ENCODE measurements around the gene SIKE1.
"Not testable (repeated sequence)": the region's sequence is repeated elsewhere in the genome, so short reads cannot be mapped to it uniquely, and the experiment has no call there.

Gene SIKE1

DNA sequence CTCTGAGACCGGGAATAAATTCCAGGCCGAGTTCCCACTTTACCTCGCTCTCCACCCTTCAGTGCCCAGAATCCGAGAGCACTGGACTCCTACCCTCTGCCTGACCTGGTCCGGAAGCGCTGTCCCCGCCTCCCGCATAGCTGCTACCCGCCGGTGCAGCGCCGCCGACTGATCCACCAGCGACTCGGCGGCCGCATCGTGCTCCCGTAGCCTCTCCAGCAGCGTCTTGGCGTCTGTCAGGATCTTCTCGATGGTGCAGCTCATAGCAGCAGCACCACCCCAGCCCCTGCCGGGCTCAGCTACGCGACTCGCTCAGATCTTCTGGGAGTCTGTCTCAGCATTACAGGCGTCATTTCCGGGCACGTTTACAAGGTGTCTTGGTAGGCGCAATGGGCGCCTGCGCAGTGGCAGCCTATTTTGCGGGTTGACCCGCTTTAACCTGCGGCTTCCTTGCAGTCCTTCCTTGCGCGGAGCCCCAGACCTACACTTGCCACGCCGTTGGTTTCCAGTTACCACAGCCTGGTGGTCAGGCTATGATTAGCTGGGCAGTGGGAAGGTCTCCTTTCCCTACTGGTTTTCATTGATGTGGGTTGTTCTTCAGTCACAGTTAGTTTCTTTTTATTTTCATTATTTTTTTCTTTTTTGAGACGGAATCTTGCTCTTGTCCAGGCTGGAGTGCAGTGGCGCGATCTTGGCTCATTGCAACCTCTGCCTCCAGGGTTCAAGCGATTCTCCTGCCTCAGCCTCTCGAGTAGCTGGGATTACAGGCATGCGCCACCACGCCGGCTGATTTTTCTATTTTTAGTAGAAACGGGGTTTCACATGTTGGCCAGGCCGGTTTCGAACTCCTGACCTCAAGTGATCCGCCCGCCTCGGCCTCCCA, at the start of gene SIKE1:
SIKE1 (minus strand) TSS at position 342 of the 883 bp plus-strand sequence; CDS start at position 264, 78 bp downstream.
- peaks cover 0 to 4% of the 10 kb centered on the region in 2 donors for H3K36me3 ChIP-seq (ENCODE audit: control insufficient read depth in 2 of 2, insufficient read depth in 2 of 2, low read length in 2 of 2)
- H3K27ac ChIP-seq (ENCODE audit: low read length), result peak within 1 kb of the TSS; percentile 86
- peaks cover 4% of the 10 kb centered on the region for H3K4me1 ChIP-seq (ENCODE audit: control insufficient read depth, insufficient read depth, low read length)
- peak within 1 kb of the TSS; percentile 79 to 91 for H3K9ac ChIP-seq (ENCODE audit: low read length in 2 of 2)
- no peaks in the 10 kb centered on the region for H3K9me3 ChIP-seq (ENCODE audit: control insufficient read depth in 2 of 2, low read length in 2 of 2)
- peak within 1 kb of the TSS; percentile 77 to 95 for H3K4me3 ChIP-seq (ENCODE audit: low read length in 2 of 2)
- H3K27me3 ChIP-seq (ENCODE audit: control insufficient read depth in 1 of 2, insufficient read depth in 2 of 2, low read length in 2 of 2), result no peaks in the 10 kb centered on the region

DNA sequence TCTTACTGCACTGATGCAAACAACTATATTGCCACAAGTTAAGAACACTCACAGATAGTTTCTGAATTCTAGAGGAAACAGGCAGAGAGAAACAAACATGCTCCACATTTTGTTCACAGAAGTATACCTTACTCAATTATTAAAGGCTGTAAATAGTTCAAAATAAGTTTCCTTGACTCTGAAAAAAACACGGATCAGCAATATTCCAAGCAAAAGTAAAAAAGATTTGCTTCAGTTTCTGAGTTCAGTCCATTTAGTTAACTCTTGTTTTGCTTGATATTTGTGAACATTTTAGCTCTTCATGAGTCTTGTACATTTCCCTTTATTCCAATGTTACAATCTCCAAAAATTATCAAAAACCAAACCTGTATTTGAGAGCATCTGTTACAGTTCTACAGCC, 49.6 kb upstream of the SIKE1 start:
- H3K36me3 ChIP-seq (ENCODE audit: control insufficient read depth in 2 of 2, insufficient read depth in 2 of 2, low read length in 2 of 2); H3K4me3 ChIP-seq (ENCODE audit: low read length in 2 of 2); H3K4me1 ChIP-seq (ENCODE audit: control insufficient read depth, insufficient read depth, low read length); H3K27me3 ChIP-seq (ENCODE audit: control insufficient read depth in 1 of 2, insufficient read depth in 2 of 2, low read length in 2 of 2); H3K9ac ChIP-seq (ENCODE audit: low read length in 2 of 2); H3K9me3 ChIP-seq (ENCODE audit: control insufficient read depth in 2 of 2, low read length in 2 of 2); H3K27ac ChIP-seq (ENCODE audit: low read length): not testable (repeated sequence)

DNA sequence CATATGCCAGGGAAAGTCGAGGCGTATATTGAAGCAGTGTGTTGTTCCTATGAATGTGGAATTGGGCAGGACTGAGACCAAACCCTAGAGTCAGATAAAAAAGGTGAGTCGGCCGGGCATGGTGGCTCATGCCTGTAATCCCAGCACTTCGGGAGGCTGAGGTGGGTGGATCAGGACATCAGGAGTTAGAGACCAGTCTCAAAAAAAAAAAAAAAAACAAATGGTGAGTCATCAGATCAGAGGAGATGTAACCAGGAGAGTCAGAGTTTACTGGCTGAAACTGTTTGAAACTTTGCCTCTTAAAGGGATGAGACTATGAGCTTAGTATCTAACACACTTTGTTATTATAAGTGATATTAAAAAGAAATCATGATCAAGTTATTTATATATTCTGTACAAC, 47.8 kb upstream of the SIKE1 start:
- Histone ChIP-seq H3K4me3 (ENCODE audit: low read length in 2 of 2) (no peak overlapping the region), H3K9me3 (ENCODE audit: control insufficient read depth in 2 of 2, low read length in 2 of 2) (no peaks in the 10 kb centered on the region), H3K9ac (ENCODE audit: low read length in 2 of 2) (no peak overlapping the region), H3K27me3 (ENCODE audit: control insufficient read depth in 1 of 2, insufficient read depth in 2 of 2, low read length in 2 of 2) (no peaks in the 10 kb centered on the region), H3K27ac (ENCODE audit: low read length) (no peak overlapping the region), H3K36me3 (ENCODE audit: control insufficient read depth in 2 of 2, insufficient read depth in 2 of 2, low read length in 2 of 2) (no peaks in the 10 kb centered on the region), H3K4me1 (ENCODE audit: control insufficient read depth, insufficient read depth, low read length) (no peaks in the 10 kb centered on the region)

DNA sequence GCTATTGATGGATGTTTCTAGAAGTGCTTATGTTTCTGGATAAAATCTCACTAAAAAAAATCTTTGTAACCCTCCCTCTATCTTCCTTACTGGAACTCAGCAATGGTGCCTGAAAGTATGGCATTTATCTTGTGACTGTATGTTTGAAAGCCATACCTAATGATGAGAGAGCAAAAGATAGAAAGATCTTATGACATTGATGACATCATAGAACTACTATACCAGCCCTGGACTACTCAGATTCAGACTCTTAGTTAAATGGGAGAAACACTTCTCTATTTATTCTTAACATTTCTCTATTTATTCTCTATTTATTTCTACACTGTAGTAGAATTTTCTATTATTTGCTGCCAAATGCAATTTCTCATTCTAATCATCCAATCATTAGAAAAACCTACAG, 41.5 kb upstream of the SIKE1 start:
- no peak overlapping the region for H3K9ac ChIP-seq (ENCODE audit: low read length in 2 of 2)
- H3K36me3 ChIP-seq (ENCODE audit: control insufficient read depth in 2 of 2, insufficient read depth in 2 of 2, low read length in 2 of 2), result no peaks in the 10 kb centered on the region
- H3K4me1 ChIP-seq (ENCODE audit: control insufficient read depth, insufficient read depth, low read length), result no peaks in the 10 kb centered on the region
- H3K27me3 ChIP-seq (ENCODE audit: control insufficient read depth in 1 of 2, insufficient read depth in 2 of 2, low read length in 2 of 2), result no peaks in the 10 kb centered on the region
- H3K27ac ChIP-seq (ENCODE audit: low read length), result no peak overlapping the region
- no peak overlapping the region for H3K4me3 ChIP-seq (ENCODE audit: low read length in 2 of 2)
- no peaks in the 10 kb centered on the region for H3K9me3 ChIP-seq (ENCODE audit: control insufficient read depth in 2 of 2, low read length in 2 of 2)

DNA sequence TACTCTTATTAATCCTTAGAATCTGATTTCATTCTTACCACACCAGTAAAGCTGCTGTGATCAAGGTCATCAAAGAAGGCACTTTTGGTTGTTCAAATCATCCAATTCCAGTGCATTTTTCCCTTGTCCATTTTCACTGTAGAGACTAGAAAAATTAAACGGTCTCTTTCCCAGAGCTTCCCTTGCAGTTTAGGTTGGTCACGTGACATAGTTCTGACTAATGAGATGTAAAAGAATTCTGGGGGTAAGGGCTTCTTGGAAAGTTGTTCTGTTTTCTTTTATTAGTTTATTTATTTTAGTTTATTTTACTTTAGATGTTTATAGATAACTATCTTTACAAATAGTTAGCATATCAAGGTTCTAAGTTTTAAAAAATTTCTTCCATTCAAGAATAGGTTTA, 39.9 kb upstream of the SIKE1 start:
- no peaks in the 10 kb centered on the region for H3K27me3 ChIP-seq (ENCODE audit: control insufficient read depth in 1 of 2, insufficient read depth in 2 of 2, low read length in 2 of 2)
- H3K27ac ChIP-seq (ENCODE audit: low read length), result no peak overlapping the region
- no peaks in the 10 kb centered on the region for H3K9me3 ChIP-seq (ENCODE audit: control insufficient read depth in 2 of 2, low read length in 2 of 2)
- H3K4me3 ChIP-seq (ENCODE audit: low read length in 2 of 2), result no peak overlapping the region
- no peaks in the 10 kb centered on the region for H3K4me1 ChIP-seq (ENCODE audit: control insufficient read depth, insufficient read depth, low read length)
- no peaks in the 10 kb centered on the region for H3K36me3 ChIP-seq (ENCODE audit: control insufficient read depth in 2 of 2, insufficient read depth in 2 of 2, low read length in 2 of 2)
- H3K9ac ChIP-seq (ENCODE audit: low read length in 2 of 2), result no peak overlapping the region

DNA sequence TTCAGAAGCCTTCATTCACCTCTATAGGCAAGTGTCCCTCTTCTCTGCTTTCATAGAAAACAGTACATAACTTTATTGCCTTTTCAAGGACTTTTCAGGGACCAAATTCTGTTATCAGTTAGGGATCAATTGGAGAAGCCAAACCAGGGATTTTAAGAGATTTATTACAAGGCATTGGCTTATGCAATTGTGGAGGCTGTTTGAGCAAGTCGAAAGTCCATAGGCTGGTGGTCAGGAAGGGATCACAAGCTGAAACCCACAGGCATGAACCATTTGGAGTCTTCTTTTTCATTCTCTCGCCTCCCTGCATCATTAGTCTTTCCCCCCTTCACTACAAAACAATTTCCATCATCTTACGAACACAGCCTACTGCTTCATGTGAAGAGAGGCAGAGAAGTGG, 39.4 kb upstream of the SIKE1 start:
- H3K9ac ChIP-seq (ENCODE audit: low read length in 2 of 2), result no peak overlapping the region
- no peaks in the 10 kb centered on the region for H3K36me3 ChIP-seq (ENCODE audit: control insufficient read depth in 2 of 2, insufficient read depth in 2 of 2, low read length in 2 of 2)
- H3K9me3 ChIP-seq (ENCODE audit: control insufficient read depth in 2 of 2, low read length in 2 of 2), result no peaks in the 10 kb centered on the region
- no peak overlapping the region for H3K27ac ChIP-seq (ENCODE audit: low read length)
- no peaks in the 10 kb centered on the region for H3K27me3 ChIP-seq (ENCODE audit: control insufficient read depth in 1 of 2, insufficient read depth in 2 of 2, low read length in 2 of 2)
- H3K4me1 ChIP-seq (ENCODE audit: control insufficient read depth, insufficient read depth, low read length), result no peaks in the 10 kb centered on the region
- H3K4me3 ChIP-seq (ENCODE audit: low read length in 2 of 2), result no peak overlapping the region

DNA sequence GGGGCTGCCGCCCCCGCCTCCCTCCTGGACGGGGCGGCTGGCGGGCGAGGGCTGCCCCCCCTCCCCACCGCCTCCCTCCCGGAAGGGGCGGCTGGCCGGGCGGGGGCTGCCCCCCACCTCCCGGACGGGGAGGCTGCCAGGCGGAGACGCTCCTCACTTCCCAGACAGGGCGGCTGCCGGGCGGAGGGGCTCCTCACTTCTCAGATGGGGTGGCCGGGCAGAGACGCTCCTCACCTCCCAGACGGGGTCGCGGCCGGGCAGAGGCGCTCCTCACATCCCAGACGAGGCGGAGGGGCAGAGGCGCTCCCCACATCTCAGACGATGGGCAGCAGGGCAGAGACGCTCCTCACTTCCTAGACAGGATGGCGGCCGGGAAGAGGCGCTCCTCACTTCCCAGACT, 24.0 kb upstream of the SIKE1 start:
- not testable (repeated sequence) for H3K9ac ChIP-seq (ENCODE audit: low read length in 2 of 2)

DNA sequence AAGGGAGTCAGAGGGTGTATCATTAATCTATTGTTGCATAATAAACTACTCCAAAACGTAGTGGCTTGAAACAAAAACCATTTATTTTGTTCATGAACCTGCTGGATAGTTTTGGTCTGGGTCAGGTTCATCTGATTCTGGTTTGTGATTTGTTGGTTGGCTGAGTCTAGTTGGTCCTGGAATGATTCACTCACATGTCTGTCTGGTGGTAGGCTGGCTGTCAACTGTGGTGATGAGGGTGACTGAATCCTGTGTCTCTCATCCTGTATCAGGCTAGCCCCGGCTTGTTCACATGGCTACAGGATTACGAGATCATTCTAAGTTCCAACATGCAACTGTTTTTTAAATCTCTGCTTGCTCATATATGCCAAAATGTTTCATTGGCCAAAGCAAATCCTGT, 22.5 kb upstream of the SIKE1 start:
- no peak overlapping the region for H3K27ac ChIP-seq (ENCODE audit: low read length)
- H3K4me1 ChIP-seq (ENCODE audit: control insufficient read depth, insufficient read depth, low read length), result no peaks in the 10 kb centered on the region
- no peak overlapping the region for H3K9ac ChIP-seq (ENCODE audit: low read length in 2 of 2)
- H3K36me3 ChIP-seq (ENCODE audit: control insufficient read depth in 2 of 2, insufficient read depth in 2 of 2, low read length in 2 of 2), result no peaks in the 10 kb centered on the region
- no peak overlapping the region for H3K4me3 ChIP-seq (ENCODE audit: low read length in 2 of 2)
- H3K27me3 ChIP-seq (ENCODE audit: control insufficient read depth in 1 of 2, insufficient read depth in 2 of 2, low read length in 2 of 2), result peaks cover 0 to 4% of the 10 kb centered on the region in 2 donors
- no peaks in the 10 kb centered on the region for H3K9me3 ChIP-seq (ENCODE audit: control insufficient read depth in 2 of 2, low read length in 2 of 2)

More for the DNA sequence above, 24.0 kb upstream of the SIKE1 start:
- H3K9me3 ChIP-seq (ENCODE audit: control insufficient read depth in 2 of 2, low read length in 2 of 2); H3K4me3 ChIP-seq (ENCODE audit: low read length in 2 of 2); H3K27ac ChIP-seq (ENCODE audit: low read length); H3K36me3 ChIP-seq (ENCODE audit: control insufficient read depth in 2 of 2, insufficient read depth in 2 of 2, low read length in 2 of 2); H3K4me1 ChIP-seq (ENCODE audit: control insufficient read depth, insufficient read depth, low read length); H3K27me3 ChIP-seq (ENCODE audit: control insufficient read depth in 1 of 2, insufficient read depth in 2 of 2, low read length in 2 of 2): not testable (repeated sequence)

DNA sequence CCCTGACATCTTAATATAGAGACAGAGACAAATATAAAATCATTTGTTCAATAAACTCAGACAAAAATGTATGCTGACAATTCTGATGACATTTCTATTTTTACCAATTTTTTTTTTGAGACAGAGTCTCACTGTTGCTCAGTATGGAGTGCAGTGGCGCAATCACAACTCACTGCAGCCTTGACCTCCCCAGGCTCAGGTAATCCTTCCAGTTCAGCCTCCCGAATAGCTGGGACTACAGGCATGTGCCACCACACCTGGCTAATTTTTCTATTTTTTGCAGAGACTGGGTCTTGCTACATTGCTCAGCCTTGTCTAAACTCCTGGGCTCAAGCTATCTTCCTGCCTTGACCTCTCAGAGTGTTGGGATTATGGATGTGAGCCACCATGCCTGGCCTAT, 13.6 kb upstream of the SIKE1 start:
- peaks cover 0 to 5% of the 10 kb centered on the region in 2 donors for H3K27me3 ChIP-seq (ENCODE audit: control insufficient read depth in 1 of 2, insufficient read depth in 2 of 2, low read length in 2 of 2)

DNA sequence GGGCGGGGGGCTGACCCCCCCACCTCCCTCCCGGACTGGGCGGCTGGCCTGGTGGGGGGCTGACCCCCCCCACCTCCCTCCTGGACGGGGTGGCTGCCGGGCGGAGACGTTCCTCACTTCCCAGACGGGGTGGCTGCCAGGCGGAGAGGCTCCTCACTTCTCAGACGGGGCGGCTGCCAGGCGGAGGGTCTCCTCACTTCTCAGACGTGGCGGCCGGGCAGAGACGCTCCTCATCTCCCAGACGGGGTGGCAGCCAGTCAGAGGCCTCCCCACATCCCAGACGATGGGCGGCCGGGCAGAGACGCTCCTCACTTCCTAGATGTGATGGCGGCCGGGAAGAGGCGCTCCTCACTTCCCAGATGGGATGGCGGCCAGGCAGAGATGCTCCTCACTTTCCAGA, 10.1 kb upstream of the SIKE1 start:
- H3K27ac ChIP-seq (ENCODE audit: low read length); H3K36me3 ChIP-seq (ENCODE audit: control insufficient read depth in 2 of 2, insufficient read depth in 2 of 2, low read length in 2 of 2): not testable (repeated sequence)

More for the DNA sequence above, 13.6 kb upstream of the SIKE1 start:
- Histone ChIP-seq H3K9me3 (ENCODE audit: control insufficient read depth in 2 of 2, low read length in 2 of 2) (no peaks in the 10 kb centered on the region), H3K27ac (ENCODE audit: low read length) (no peak overlapping the region), H3K9ac (ENCODE audit: low read length in 2 of 2) (no peak overlapping the region), H3K36me3 (ENCODE audit: control insufficient read depth in 2 of 2, insufficient read depth in 2 of 2, low read length in 2 of 2) (no peaks in the 10 kb centered on the region), H3K4me3 (ENCODE audit: low read length in 2 of 2) (no peak overlapping the region), H3K4me1 (ENCODE audit: control insufficient read depth, insufficient read depth, low read length) (no peaks in the 10 kb centered on the region)

DNA sequence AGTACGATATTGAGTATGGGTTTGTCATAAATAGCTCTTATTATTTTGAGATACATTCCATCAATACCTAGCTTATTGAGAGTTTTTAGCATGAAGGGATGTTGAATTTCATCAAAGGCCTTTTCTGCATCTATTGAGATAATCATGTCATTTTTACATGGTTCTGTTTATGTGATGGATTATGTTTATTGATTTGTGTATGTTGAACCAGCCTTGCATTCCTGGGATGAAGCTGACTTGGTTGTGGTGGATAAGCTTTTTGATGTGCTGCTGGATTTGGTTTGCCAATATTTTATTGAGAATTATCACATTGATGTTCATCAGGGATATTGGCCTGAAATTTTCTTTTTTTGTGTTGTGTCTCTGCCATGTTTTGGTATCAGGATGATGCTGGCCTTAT, 6.0 kb upstream of the SIKE1 start:
- H3K36me3 ChIP-seq (ENCODE audit: control insufficient read depth in 2 of 2, insufficient read depth in 2 of 2, low read length in 2 of 2); H3K9ac ChIP-seq (ENCODE audit: low read length in 2 of 2); H3K4me1 ChIP-seq (ENCODE audit: control insufficient read depth, insufficient read depth, low read length); H3K4me3 ChIP-seq (ENCODE audit: low read length in 2 of 2); H3K27me3 ChIP-seq (ENCODE audit: control insufficient read depth in 1 of 2, insufficient read depth in 2 of 2, low read length in 2 of 2); H3K27ac ChIP-seq (ENCODE audit: low read length); H3K9me3 ChIP-seq (ENCODE audit: control insufficient read depth in 2 of 2, low read length in 2 of 2): not testable (repeated sequence)

More for the DNA sequence above, 10.1 kb upstream of the SIKE1 start:
- not testable (repeated sequence) for H3K27me3 ChIP-seq (ENCODE audit: control insufficient read depth in 1 of 2, insufficient read depth in 2 of 2, low read length in 2 of 2); H3K9me3 ChIP-seq (ENCODE audit: control insufficient read depth in 2 of 2, low read length in 2 of 2); H3K4me1 ChIP-seq (ENCODE audit: control insufficient read depth, insufficient read depth, low read length); H3K4me3 ChIP-seq (ENCODE audit: low read length in 2 of 2); H3K9ac ChIP-seq (ENCODE audit: low read length in 2 of 2)

Measured in stomach smooth muscle (tissue), 2 donors.